Measurements from ENCODE around the gene PLXNA2. TPM values are rescaled to one million over a fixed set of nuclear protein-coding genes. Genes with fewer than 3 reads are reported as not detected.

The PLXNA2 gene
- total and polyA plus RNA-seq, 2 donors (not counting 3 experiments of a cell fraction or from before 2014, with no cell fraction given), result 42.6 to 229 TPM

DNA sequence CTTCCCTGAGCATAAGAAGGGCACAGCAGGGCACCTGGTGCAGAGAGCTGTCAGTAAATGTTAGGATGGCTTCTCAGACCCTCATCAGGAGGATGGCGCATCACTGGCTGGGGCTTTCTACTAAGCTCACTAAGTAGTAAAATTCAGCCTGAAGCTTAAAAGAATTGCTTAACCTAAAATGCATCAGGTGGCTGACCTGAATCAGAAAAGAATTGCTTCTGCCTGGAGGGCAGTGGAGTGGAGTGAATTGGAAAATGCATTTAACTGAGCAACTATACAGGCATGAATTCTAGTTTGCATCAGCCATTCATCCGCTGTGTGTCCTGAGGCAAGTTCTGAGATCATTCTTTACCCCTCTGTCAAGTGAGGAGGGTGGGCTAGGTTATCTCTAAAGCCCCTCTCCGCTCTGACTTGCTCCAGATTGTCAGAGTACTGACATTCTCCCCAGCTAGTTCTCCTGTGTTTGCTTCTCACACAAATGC is 191.2 kb downstream of the PLXNA2 start:
- Histone ChIP-seq H3K4me2 (ENCODE audit: insufficient read depth, low read length) (no peak overlapping the region), H3K9ac (replicated peaks; ENCODE audit: extremely low read depth, insufficient read depth, low read length) (no peak overlapping the region), H4K20me1 (replicated peaks; ENCODE audit: control insufficient read depth, extremely low read depth, insufficient read depth, low read length) (no peaks in the 10 kb centered on the region), H2AFZ (ENCODE audit: low read depth, low read length) (no peak overlapping the region), H3K9me3 (replicated peaks; ENCODE audit: control insufficient read depth, insufficient read depth, low read length) (no peaks in the 10 kb centered on the region), H3K4me3 (replicated peaks in 1 of 3; ENCODE audit: insufficient read depth in 1 of 3, low read depth in 1 of 3, low read length in 3 of 3) (no peak overlapping the region), H3K9me1 (replicated peaks; ENCODE audit: control insufficient read depth, extremely low read depth, insufficient read depth, low read length) (no peaks in the 10 kb centered on the region), H3K4me1 (ENCODE audit: control insufficient read depth, extremely low read depth, insufficient read depth, low read length) (no peaks in the 10 kb centered on the region), H3K36me3 (ENCODE audit: control insufficient read depth in 2 of 2, extremely low read depth in 1 of 2, insufficient read depth in 2 of 2, low read length in 2 of 2) (peaks cover 41 to 65% of the 10 kb centered on the region in 2 experiments), H3K27ac (ENCODE audit: insufficient read depth, low read depth, low read length) (no peak overlapping the region), H3K27me3 (ENCODE audit: control insufficient read depth in 2 of 2, insufficient read depth in 2 of 2, low read length in 2 of 2) (no peaks in the 10 kb centered on the region), H3K79me2 (ENCODE audit: control insufficient read depth, insufficient read depth, low read length) (no peaks in the 10 kb centered on the region)
- BruUV-seq (replicated peaks), result no TSS peak
- no peak for FAIRE-seq
- intact Hi-C loops (cut with micrococcal nuclease) (no loop called here), dilution Hi-C loops (cut with MboI; ENCODE audit: extremely low pct_ligation_motif_present, low sequenced_read_pairs) (no loop called here)
- DNase-seq (ENCODE audit: low read depth, low spot score), result no peak
- CTCF ChIA-PET, result no interaction called here
- POLR2A ChIA-PET, result no interaction called here
- TF ChIP-seq, protein P1, sequence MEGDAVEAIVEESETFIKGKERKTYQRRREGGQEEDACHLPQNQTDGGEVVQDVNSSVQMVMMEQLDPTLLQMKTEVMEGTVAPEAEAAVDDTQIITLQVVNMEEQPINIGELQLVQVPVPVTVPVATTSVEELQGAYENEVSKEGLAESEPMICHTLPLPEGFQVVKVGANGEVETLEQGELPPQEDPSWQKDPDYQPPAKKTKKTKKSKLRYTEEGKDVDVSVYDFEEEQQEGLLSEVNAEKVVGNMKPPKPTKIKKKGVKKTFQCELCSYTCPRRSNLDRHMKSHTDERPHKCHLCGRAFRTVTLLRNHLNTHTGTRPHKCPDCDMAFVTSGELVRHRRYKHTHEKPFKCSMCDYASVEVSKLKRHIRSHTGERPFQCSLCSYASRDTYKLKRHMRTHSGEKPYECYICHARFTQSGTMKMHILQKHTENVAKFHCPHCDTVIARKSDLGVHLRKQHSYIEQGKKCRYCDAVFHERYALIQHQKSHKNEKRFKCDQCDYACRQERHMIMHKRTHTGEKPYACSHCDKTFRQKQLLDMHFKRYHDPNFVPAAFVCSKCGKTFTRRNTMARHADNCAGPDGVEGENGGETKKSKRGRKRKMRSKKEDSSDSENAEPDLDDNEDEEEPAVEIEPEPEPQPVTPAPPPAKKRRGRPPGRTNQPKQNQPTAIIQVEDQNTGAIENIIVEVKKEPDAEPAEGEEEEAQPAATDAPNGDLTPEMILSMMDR (IDR thresholded peaks at IDR 0.05; ENCODE audit: extremely low read depth in 1 of 2, insufficient read depth in 1 of 2, low read depth in 1 of 2, low read length in 2 of 2), result no peak
- no peak for TF ChIP-seq POLR2AphosphoS5 (IDR thresholded peaks at IDR 0.05; ENCODE audit: insufficient read depth, low read depth, low read length)
- TF ChIP-seq, protein P2, sequence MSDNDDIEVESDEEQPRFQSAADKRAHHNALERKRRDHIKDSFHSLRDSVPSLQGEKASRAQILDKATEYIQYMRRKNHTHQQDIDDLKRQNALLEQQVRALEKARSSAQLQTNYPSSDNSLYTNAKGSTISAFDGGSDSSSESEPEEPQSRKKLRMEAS (IDR thresholded peaks at IDR 0.05; ENCODE audit: insufficient read depth, insufficient read length), result no peak

DNA sequence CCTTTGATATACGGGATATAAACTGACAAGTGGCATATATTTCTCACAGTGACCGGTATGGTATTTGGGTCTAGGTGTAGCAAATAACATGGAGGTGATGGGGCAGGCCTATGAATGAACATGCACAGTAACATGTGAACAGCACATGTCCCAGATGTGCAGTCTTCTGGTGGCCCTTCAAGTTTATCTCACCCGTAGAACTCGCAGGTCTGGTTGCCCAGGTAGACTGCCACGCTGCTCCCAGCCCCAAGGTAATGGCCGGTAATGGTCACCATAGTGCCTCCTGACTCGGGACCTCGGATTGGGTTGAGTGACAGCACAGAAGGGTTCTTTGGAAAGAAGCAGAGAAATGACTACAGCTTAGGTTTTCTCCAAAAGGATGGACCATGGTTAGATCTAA is 192.0 kb downstream of the PLXNA2 start:
- intact Hi-C loops (cut with micrococcal nuclease) (no loop called here), dilution Hi-C loops (cut with MboI; ENCODE audit: extremely low pct_ligation_motif_present, low sequenced_read_pairs) (no loop called here)
- H3K27me3 ChIP-seq (ENCODE audit: control insufficient read depth in 2 of 2, insufficient read depth in 2 of 2, low read length in 2 of 2), result no peaks in the 10 kb centered on the region
- DNase-seq (ENCODE audit: low read depth, low spot score), result no peak
- no peaks in the 10 kb centered on the region for H4K20me1 ChIP-seq (replicated peaks; ENCODE audit: control insufficient read depth, extremely low read depth, insufficient read depth, low read length)
- no peak for TF ChIP-seq POLR2A (IDR thresholded peaks at IDR 0.05; ENCODE audit: low read depth, low read length)
- TF ChIP-seq GATA2 (IDR thresholded peaks at IDR 0.05; ENCODE audit: insufficient read depth, insufficient read length, low read depth, low read length), result no peak
- no peaks in the 10 kb centered on the region for H3K9me1 ChIP-seq (replicated peaks; ENCODE audit: control insufficient read depth, extremely low read depth, insufficient read depth, low read length)
- POLR2A ChIA-PET, result no interaction called here
- no peaks in the 10 kb centered on the region for H3K79me2 ChIP-seq (ENCODE audit: control insufficient read depth, insufficient read depth, low read length)
- BruUV-seq (replicated peaks), result no TSS peak
- no peak overlapping the region for H3K9ac ChIP-seq (replicated peaks; ENCODE audit: extremely low read depth, insufficient read depth, low read length)
- H3K4me3 ChIP-seq (replicated peaks in 1 of 3; ENCODE audit: insufficient read depth in 1 of 3, low read depth in 1 of 3, low read length in 3 of 3), result no peak overlapping the region
- H3K9me3 ChIP-seq (replicated peaks; ENCODE audit: control insufficient read depth, insufficient read depth, low read length), result no peaks in the 10 kb centered on the region
- peaks cover 44 to 67% of the 10 kb centered on the region in 2 experiments for H3K36me3 ChIP-seq (ENCODE audit: control insufficient read depth in 2 of 2, extremely low read depth in 1 of 2, insufficient read depth in 2 of 2, low read length in 2 of 2)
- H2AFZ ChIP-seq (ENCODE audit: low read depth, low read length), result no peak overlapping the region
- H3K27ac ChIP-seq (ENCODE audit: insufficient read depth, low read depth, low read length), result no peak overlapping the region
- no peak for FAIRE-seq
- no peaks in the 10 kb centered on the region for H3K4me1 ChIP-seq (ENCODE audit: control insufficient read depth, extremely low read depth, insufficient read depth, low read length)
- no peak overlapping the region for H3K4me2 ChIP-seq (ENCODE audit: insufficient read depth, low read length)
- CTCF ChIA-PET, result no interaction called here
